H9 (cell line): ENCODE results near the gene IL1RN. TPM values are rescaled to one million over a fixed set of nuclear protein-coding genes. Genes with fewer than 3 reads are reported as not detected.

Experiments used
- DNase-seq: peaks from one replicate; pipeline ENCODE4 v3.0.0-alpha.2; 2017
- H2AFZ ChIP-seq: one replicate; pipeline ENCODE4 v1.6.1; 2013; ENCODE audit warnings: mild to moderate bottlenecking, low read length, control low read depth, moderate library complexity
- H2AK5ac ChIP-seq: 2 replicates; pipeline ENCODE4 v1.6.1; 2013; ENCODE audit warnings: low read length, control low read depth, mixed read lengths; ENCODE audit not compliant: insufficient read length
- H2BK120ac ChIP-seq: one replicate; pipeline ENCODE4 v1.6.1; 2013; ENCODE audit warnings: low read depth, mild to moderate bottlenecking, low read length, control low read depth, inconsistent platforms; ENCODE audit not compliant: poor library complexity, severe bottlenecking
- H2BK12ac ChIP-seq: 2 replicates; pipeline ENCODE4 v1.6.1; 2013; ENCODE audit warnings: low read length, control low read depth, mixed read lengths, low read depth; ENCODE audit not compliant: insufficient read length
- H2BK15ac ChIP-seq: 2 replicates; pipeline ENCODE4 v1.6.1; 2013; ENCODE audit warnings: low read depth, low read length, control low read depth
- H2BK20ac ChIP-seq: one replicate; pipeline ENCODE4 v1.6.1; 2013; ENCODE audit warnings: low read depth, mild to moderate bottlenecking, low read length, control low read depth, inconsistent platforms; ENCODE audit not compliant: poor library complexity, severe bottlenecking
- H2BK5ac ChIP-seq: 2 replicates; pipeline ENCODE4 v1.6.1; 2013; ENCODE audit warnings: low read length, control low read depth, mixed read lengths; ENCODE audit not compliant: insufficient read length
- H3K14ac ChIP-seq: 2 replicates; pipeline ENCODE4 v1.6.1; 2013; ENCODE audit warnings: low read length, control low read depth; ENCODE audit not compliant: insufficient read depth
- H3K18ac ChIP-seq: 2 replicates; pipeline ENCODE4 v1.6.1; 2013; ENCODE audit warnings: low read depth, mild to moderate bottlenecking, mixed read lengths, low read length, control low read depth; ENCODE audit not compliant: insufficient read length
- H3K23ac ChIP-seq: 2 replicates; pipeline ENCODE4 v1.6.1; 2013; ENCODE audit warnings: low read length, control low read depth, mixed read lengths, low read depth; ENCODE audit not compliant: insufficient read length
- H3K23me2 ChIP-seq: 2 replicates; pipeline ENCODE4 v1.6.1; 2013; ENCODE audit warnings: low read depth, mild to moderate bottlenecking, mixed read lengths, low read length, control low read depth; ENCODE audit not compliant: insufficient read length, poor library complexity, severe bottlenecking
- H3K27ac ChIP-seq: 2 replicates; pipeline ENCODE4 v1.5.1; 2013; ENCODE audit warnings: low read length, control low read depth, mixed read lengths, low read depth; ENCODE audit not compliant: insufficient read length
- H3K27me3 ChIP-seq: 2 replicates; pipeline ENCODE4 v1.6.1; 2013; ENCODE audit warnings: low read length, control low read depth, inconsistent platforms; ENCODE audit not compliant: insufficient read depth
- H3K4ac ChIP-seq: 2 replicates; pipeline ENCODE4 v1.6.1; 2013; ENCODE audit warnings: low read depth, mild to moderate bottlenecking, control low read depth, inconsistent platforms, low read length, moderate library complexity
- H3K4me1 ChIP-seq: 2 replicates; pipeline ENCODE4 v1.6.1; 2013; ENCODE audit warnings: low read length, control low read depth, inconsistent platforms; ENCODE audit not compliant: insufficient read depth
- H3K4me2 ChIP-seq: 2 replicates; pipeline ENCODE4 v1.6.1; 2013; ENCODE audit warnings: low read length, control low read depth, mixed read lengths; ENCODE audit not compliant: insufficient read length, insufficient read depth
- H3K56ac ChIP-seq: 2 replicates; pipeline ENCODE4 v1.6.1; 2013; ENCODE audit warnings: low read depth, mild to moderate bottlenecking, mixed read lengths, low read length, control low read depth; ENCODE audit not compliant: insufficient read length
- H3K79me1 ChIP-seq: 2 replicates; pipeline ENCODE4 v1.6.1; 2013; ENCODE audit warnings: low read depth, mild to moderate bottlenecking, moderate library complexity, low read length, control low read depth, inconsistent platforms; ENCODE audit not compliant: insufficient read depth, poor library complexity, severe bottlenecking
- H3K79me2 ChIP-seq: 2 replicates; pipeline ENCODE4 v1.6.1; 2013; ENCODE audit warnings: low read length, control low read depth, inconsistent platforms; ENCODE audit not compliant: insufficient read depth
- H3K9ac ChIP-seq: 2 replicates; pipeline ENCODE4 v1.6.1; 2013; ENCODE audit warnings: low read length, control low read depth, mixed read lengths; ENCODE audit not compliant: insufficient read length; ENCODE audit errors: extremely low read depth
- H3K9me3 ChIP-seq: one replicate; pipeline ENCODE4 v1.6.1; 2013; ENCODE audit warnings: low read depth, low read length, inconsistent platforms; ENCODE audit not compliant: control insufficient read depth
- H3T11ph ChIP-seq: one replicate; pipeline ENCODE4 v1.6.1; 2013; ENCODE audit warnings: mild to moderate bottlenecking, low read length, control low read depth, inconsistent platforms
- H4K20me1 ChIP-seq: one replicate; pipeline ENCODE4 v1.6.1; 2013; ENCODE audit not compliant: control insufficient read depth, insufficient read length, insufficient read depth
- H4K5ac ChIP-seq: 2 replicates; pipeline ENCODE4 v1.6.1; 2013; ENCODE audit warnings: low read depth, mild to moderate bottlenecking, mixed read lengths, low read length, control low read depth; ENCODE audit not compliant: insufficient read length
- H4K8ac ChIP-seq: replicated peaks from 2 replicates; pipeline ENCODE4 v1.6.1; 2013; ENCODE audit warnings: low read length, control low read depth, mixed read lengths, low read depth; ENCODE audit not compliant: insufficient read length
- H4K91ac ChIP-seq: 2 replicates; pipeline ENCODE4 v1.6.1; 2013; ENCODE audit warnings: low read depth, mild to moderate bottlenecking, moderate library complexity, mixed read lengths, low read length, control low read depth; ENCODE audit not compliant: insufficient read length
- H3K27ac Mint-ChIP-seq, 3 experiments: 2 replicates in 2 of 3; 3 replicates in 1 of 3; pipeline ENCODE4 v1.8.0; 2020 to 2021; ENCODE audit warnings: mixed read lengths in 3 of 3, mild to moderate bottlenecking in 1 of 3, moderate library complexity in 1 of 3
- H3K27me3 Mint-ChIP-seq: 2 replicates; pipeline ENCODE4 v1.8.0; 2021; ENCODE audit warnings: low read depth, mild to moderate bottlenecking, moderate library complexity, mixed read lengths
- H3K36me3 Mint-ChIP-seq, 3 experiments: 2 replicates in 2 of 3; 3 replicates in 1 of 3; pipeline ENCODE4 v1.8.0; 2020 to 2021; ENCODE audit warnings: low read depth in 3 of 3, mixed read lengths in 3 of 3; ENCODE audit not compliant: insufficient read depth in 1 of 3
- H3K4me1 Mint-ChIP-seq, 2 experiments: 2 replicates each; pipeline ENCODE4 v1.8.0; 2020; ENCODE audit warnings: mixed read lengths in 2 of 2
- H3K4me3 Mint-ChIP-seq, 2 experiments: 2 replicates in 1 of 2; 3 replicates in 1 of 2; pipeline ENCODE4 v1.8.0; 2020 to 2021; ENCODE audit warnings: mild to moderate bottlenecking in 2 of 2, mixed read lengths in 2 of 2, moderate library complexity in 1 of 2
- H3K9me3 Mint-ChIP-seq, 2 experiments: 2 replicates in 1 of 2; 3 replicates in 1 of 2; pipeline ENCODE4 v1.8.0; 2020; ENCODE audit warnings: mild to moderate bottlenecking in 2 of 2, mixed read lengths in 2 of 2, moderate library complexity in 1 of 2
- WGBS: extraction: QIAGEN DNeasy Blood & Tissue Kit; methylation state at CpG from one replicate; pipeline ENCODE4 v1.1.7; 2013; ENCODE audit warnings: missing lambda C conversion rate, low lambda C conversion rate, mixed read lengths; ENCODE audit not compliant: insufficient read length; ENCODE audit errors: extremely low coverage; 5-methylcytosine and 5-hydroxymethylcytosine counted together
- total RNA-seq: library from RNA; stranded (reverse); gene quantifications from 2 replicates; pipeline ENCODE4 v1.2.1, GENCODE V29; 2021
- TF ChIP-seq, protein P1 (sequence below): fragments of 200-600 bp; sonication (generic); conservative IDR thresholded peaks from 3 replicates; pipeline ENCODE4 v1.8.0; 2021; ENCODE audit warnings: antibody characterized with exemption, mild to moderate bottlenecking

The IL1RN gene
- total RNA-seq, 1 experiment from 2014 or later = not detected

DNA sequence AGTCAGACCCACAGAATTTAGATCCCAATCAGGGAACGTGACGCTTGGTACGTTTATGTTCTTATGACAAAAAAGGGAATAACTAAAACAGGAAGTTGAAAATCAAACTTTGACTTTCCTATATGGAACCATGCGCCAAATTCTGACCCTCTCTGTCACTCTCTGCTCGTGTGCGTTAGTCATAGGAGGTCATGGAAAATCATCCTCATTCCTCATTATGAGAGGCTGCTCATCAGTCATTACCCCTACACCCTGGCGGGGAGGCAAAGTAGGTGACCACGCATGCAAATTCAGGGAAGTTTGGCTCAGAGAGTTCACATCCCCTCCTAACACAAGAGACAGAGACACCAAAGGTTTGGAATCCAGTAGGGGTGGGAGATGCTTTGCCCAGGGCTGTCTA is 44.1 kb upstream of the IL1RN start:
- H4K8ac ChIP-seq = no peak overlapping the region
- H3K27me3 Mint-ChIP-seq = peaks cover 34% of the 10 kb centered on the region
- H3K4me1 ChIP-seq = no peaks in the 10 kb centered on the region
- DNase-seq = no peak
- H3K9me3 ChIP-seq = no peaks in the 10 kb centered on the region
- H3K9me3 Mint-ChIP-seq = peaks cover 0 to 6% of the 10 kb centered on the region in 2 experiments; a peak in 1 of 5 replicates
- no peak overlapping the region for H3K23ac ChIP-seq
- H4K5ac ChIP-seq = no peak overlapping the region
- H3K23me2 ChIP-seq = no peaks in the 10 kb centered on the region
- H3K79me1 ChIP-seq = no peaks in the 10 kb centered on the region
- no peaks in the 10 kb centered on the region for H3K36me3 Mint-ChIP-seq
- H3K4me2 ChIP-seq = no peak overlapping the region
- H3K27ac ChIP-seq = no peak overlapping the region
- TF ChIP-seq, protein P1, sequence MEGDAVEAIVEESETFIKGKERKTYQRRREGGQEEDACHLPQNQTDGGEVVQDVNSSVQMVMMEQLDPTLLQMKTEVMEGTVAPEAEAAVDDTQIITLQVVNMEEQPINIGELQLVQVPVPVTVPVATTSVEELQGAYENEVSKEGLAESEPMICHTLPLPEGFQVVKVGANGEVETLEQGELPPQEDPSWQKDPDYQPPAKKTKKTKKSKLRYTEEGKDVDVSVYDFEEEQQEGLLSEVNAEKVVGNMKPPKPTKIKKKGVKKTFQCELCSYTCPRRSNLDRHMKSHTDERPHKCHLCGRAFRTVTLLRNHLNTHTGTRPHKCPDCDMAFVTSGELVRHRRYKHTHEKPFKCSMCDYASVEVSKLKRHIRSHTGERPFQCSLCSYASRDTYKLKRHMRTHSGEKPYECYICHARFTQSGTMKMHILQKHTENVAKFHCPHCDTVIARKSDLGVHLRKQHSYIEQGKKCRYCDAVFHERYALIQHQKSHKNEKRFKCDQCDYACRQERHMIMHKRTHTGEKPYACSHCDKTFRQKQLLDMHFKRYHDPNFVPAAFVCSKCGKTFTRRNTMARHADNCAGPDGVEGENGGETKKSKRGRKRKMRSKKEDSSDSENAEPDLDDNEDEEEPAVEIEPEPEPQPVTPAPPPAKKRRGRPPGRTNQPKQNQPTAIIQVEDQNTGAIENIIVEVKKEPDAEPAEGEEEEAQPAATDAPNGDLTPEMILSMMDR = no peak
- no peak overlapping the region for H2AK5ac ChIP-seq
- no peak overlapping the region for H3K56ac ChIP-seq
- H2BK12ac ChIP-seq = no peak overlapping the region
- no peaks in the 10 kb centered on the region for H3K27me3 ChIP-seq
- H3K4me1 Mint-ChIP-seq = peaks cover 5 to 6% of the 10 kb centered on the region in 2 experiments
- no peak overlapping the region for H3K18ac ChIP-seq
- no peak overlapping the region for H2AFZ ChIP-seq
- H3K79me2 ChIP-seq = no peaks in the 10 kb centered on the region
- H2BK20ac ChIP-seq = no peak overlapping the region
- no peak overlapping the region for H3K4me3 Mint-ChIP-seq
- no peaks in the 10 kb centered on the region for H4K20me1 ChIP-seq
- no peak overlapping the region for H3K9ac ChIP-seq
- H3T11ph ChIP-seq = no peak overlapping the region
- no peak overlapping the region for H3K27ac Mint-ChIP-seq
- H2BK15ac ChIP-seq = no peak overlapping the region
- H2BK120ac ChIP-seq = no peak overlapping the region
- H3K4ac ChIP-seq = no peak overlapping the region
- no peak overlapping the region for H2BK5ac ChIP-seq
- H3K14ac ChIP-seq = no peak overlapping the region
- no CpG with 5 or more reads among the region's 8 CpGs for WGBS
- no peak overlapping the region for H4K91ac ChIP-seq
